GOT3 (cell line): Measurements from ENCODE around the gene AKAP7.
"Not testable (repeated sequence)": the region's sequence is repeated elsewhere in the genome, so short reads cannot be mapped to it uniquely, and the experiment has no call there.

Source experiments
- DNase-seq: peaks from one replicate; lab custom pipeline; 2025; ENCODE audit warnings: mixed read lengths; lab: John Stamatoyannopoulos, UW

Gene AKAP7

DNA sequence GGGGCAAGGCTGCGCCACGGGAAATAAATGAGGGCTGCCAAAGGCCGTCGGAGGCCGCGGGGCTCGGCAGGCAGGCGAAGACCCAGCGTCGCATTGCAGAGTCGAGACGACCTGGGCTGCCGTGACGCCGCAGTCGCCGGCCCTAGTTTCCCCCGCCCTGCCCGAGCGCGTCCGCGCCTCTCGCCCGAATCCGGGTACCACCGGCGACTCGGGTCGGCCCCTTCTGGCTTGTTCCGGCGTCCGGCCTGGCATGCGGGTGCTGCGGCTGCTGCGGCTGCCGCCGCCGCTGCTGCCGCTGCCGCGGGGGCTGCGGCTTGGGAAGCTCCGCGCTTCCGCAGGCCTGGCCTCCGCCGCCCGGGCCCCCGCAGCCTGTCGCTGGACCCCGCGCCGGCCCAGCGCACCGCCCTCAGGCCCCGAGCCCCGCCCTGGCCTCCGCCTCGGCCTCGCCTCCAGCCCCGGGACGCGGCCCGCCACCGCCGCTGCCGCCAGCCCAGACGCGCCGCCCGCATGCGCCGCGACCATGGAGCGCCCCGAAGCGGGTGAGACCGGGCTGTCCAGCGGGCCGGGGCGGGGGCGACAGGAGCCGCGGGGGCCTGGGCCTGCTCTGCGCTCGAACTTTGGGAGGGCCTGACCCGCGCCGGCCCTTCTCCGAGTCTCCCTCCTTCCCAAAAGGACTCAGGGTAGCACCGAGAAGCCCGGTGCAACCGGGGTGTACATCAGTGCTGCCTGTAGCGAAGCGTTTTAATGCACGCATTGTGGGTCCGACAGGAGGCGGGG is at the start of gene AKAP7:
AKAP7 (plus strand) TSS at position 224 of the 777 bp plus-strand sequence; CDS start at position 521, 297 bp downstream.
- DNase-seq: peak; percentile 22

DNA sequence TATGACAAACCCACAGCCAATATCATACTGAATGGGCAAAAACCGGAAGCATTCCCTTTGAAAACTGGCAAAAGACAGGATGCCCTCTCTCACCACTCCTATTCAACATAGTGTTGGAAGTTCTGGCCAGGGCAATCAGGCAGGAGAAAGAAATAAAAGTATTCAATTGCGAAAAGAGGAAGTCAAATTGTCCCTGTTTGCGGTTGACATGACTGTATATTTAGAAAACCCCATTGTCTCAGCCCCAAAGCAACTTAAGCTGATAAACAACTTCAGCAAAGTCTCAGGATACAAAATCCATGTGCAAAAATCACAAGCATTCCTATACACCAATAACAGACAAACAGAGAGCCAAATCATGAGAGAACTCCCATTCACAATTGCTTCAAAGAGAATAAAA is 44.9 kb upstream of the AKAP7 start:
- not testable (repeated sequence) for DNase-seq

DNA sequence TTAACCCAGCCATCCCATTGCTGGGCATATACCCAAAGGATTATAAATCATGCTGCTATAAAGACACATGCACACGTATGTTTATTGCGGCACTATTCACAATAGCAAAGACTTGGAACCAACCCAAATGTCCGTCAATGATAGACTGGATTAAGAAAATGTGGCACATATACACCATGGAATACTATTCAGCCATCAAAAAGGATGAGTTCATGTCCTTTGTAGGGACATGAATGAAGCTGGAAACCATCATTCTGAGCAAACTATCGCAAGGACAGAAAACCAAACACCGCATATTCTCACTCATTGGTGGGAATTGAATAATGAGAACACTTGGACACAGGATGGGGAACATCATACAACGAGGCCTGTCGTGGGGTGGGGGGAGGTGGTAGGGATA is 43.3 kb upstream of the AKAP7 start:
- not testable (repeated sequence) for DNase-seq

DNA sequence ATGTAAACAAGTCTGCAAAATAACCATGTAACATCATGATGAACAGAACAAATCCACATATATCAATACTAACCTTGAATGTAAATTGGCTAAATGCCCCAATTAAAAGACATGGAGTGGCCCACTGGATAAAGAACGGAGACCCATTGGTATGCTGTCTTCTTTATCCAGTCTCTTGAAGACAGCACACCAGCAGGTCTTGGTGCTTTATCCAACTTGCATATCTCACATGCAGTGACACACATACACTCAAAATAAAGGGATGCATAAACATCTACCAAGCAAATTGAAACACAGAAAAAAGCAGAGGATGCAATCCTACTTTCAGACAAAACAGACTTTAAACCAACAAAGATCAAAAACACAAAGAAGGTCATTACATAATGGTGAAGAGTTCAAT is 41.9 kb upstream of the AKAP7 start:
- DNase-seq: no peak

- no peak for DNase-seq
Observed at GRCh38 chr6:131096786-131097185, 38.5 kb upstream of the AKAP7 start.

GRCh38 chr6:131101911-131102680 is 33.2 kb upstream of the AKAP7 start:
- no peak for DNase-seq

DNA sequence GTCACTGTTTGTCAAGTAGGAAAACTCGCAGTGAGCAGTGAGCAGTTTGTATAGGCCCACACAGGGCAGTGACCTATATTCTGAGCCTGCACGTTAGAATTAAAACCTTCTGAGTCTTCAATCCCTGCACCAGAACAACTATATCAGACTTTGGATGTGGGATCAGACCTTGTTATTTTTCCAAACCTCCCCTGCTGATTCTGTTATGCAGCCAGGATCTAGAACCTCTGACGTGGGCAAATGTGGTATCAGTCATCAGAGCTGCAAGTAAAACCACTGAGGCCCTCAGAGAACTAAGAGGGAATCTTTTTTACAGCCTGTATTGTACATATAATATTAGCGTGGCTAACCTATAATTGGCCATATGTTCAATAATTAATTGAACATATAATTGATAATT is 32.0 kb upstream of the AKAP7 start:
- DNase-seq: no peak

- no peak for DNase-seq
Observed at GRCh38 chr6:131103901-131104300, 31.4 kb upstream of the AKAP7 start.

DNA sequence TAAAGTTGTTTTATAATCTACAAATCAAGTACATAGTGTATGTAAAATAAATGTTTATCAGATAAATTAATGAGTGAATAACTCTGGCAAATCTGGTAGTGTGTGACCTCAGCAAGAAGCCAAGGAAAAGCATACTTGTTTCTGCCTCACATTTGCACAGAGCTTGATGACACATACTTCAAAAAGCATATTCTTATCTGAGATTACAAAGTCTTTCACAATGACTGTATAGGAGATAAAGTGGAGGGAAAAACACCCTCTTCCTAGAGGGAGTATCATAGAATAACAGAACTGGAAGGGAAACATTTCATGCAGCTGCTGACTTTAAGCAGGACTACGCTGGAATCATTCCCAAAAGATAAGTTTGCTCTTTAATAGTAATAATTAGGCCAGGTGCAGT is 28.1 kb upstream of the AKAP7 start:
- DNase-seq: no peak

DNA sequence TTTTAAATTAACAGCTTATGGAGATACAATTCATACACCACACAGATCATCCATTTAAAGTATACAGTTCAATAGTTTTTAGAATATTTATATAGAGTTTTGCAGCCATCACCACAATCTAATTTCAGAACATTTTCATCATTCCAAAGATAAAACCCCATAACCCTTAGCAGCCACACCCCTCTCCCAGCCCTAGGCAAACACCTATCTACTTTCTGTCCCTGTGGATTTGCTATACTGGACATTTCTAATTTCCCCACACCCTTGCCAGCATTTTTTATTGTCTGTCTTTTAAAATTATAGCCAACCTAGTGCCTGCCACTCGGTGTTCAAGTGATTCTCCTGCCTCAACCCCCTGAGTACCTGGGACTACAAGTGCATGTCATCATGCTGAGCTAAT is 23.0 kb upstream of the AKAP7 start:
- no peak for DNase-seq

GRCh38 chr6:131115651-131116050 is 19.6 kb upstream of the AKAP7 start:
- DNase-seq: no peak

GRCh38 chr6:131116321-131116720 is 18.9 kb upstream of the AKAP7 start:
- no peak for DNase-seq

GRCh38 chr6:131116755-131117360 is 18.4 kb upstream of the AKAP7 start:
- DNase-seq: no peak

- no peak for DNase-seq
Observed at GRCh38 chr6:131117878-131118277, 17.4 kb upstream of the AKAP7 start.

DNA sequence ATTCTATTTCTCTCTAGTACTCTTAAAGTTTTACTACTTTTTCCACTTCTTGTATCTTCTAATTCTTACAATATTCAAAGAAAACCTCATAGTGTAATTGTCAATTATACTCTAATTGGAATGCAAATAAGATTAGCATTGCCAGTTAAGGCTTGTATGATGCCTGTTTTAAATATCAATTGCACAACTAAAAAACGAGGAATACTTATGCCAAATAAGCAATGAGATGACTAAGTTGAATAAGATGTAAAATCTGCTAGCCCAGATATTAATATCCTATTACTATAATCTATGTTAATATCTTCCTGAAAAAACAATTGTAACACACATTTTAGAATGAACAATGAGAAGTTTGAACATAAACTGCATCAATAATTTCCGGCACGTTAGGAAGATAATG is 13.3 kb upstream of the AKAP7 start:
- no peak for DNase-seq

DNA sequence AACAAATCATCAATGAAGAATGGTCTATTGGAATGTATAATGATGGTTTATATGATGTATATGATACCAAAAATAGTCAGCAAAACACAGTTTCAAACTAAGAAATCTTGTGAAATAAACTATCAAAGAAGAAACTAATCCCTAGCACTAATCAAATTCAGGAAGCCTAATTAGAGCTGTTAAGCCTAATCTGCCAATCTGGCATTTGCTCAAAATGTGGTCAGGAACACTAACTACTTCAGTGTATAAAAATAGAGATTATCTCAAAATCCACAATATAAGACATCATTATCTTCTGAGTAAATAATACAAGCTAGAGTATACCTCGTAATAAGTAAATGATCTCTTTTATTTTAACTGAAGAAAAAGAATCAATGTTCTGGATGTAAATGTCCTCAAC is 12.8 kb upstream of the AKAP7 start:
- no peak for DNase-seq

DNA sequence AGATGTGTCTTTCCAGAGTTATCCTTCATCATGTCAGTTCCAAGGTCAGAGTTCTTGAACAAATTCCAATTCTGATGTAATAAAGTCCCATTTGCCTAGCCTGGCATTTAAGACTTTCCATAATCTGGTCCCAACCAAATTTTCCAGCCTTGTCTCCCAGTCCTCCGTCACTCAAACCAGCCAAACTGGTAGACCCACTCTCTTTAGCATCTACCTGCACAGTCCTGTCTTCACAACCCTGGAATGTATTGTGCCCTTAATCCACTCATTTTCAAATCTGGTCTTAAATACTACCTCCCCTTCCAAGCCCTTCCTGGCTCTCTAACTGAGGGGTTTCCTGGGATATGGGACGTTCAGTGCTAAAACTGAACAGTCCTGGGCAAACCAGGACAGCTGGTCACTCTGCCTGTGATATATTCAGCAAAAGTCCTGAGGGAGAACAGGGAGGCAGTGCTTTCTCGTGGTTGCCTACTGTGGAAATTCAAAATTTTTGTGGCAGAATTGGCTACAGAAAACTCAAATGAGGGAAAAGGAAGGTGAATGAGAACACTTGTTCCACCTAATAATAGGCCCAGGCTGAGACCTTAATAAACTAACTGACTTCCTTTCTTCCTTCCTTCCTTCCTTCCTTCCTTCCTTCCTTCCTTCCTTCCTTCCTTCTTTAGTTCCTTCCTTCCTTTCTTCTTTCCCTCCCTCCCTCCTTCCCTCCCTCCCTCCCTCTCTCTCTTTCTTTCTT is 10.8 kb upstream of the AKAP7 start:
- no peak for DNase-seq

DNA sequence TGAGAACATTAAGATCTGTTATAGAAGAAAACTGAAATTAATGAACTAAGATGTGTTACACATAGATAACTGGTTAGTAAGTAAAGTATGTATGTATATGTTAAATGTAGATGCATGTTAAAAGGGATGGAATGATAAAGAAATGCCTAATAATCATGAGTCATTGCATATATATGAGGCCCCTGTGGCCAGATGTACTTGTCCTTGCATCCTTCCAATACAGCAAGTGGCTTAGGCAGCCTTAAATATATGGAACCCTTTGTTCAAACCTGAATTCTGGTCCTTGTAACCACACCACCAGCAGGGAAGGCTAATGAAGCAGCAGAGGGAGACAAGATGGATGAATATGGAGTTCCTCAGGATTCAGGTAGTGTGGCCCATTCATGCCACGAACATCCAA is 9.8 kb upstream of the AKAP7 start:
- DNase-seq: no peak

GRCh38 chr6:131129689-131130553 is 5.3 kb upstream of the AKAP7 start:
- no peak for DNase-seq

DNA sequence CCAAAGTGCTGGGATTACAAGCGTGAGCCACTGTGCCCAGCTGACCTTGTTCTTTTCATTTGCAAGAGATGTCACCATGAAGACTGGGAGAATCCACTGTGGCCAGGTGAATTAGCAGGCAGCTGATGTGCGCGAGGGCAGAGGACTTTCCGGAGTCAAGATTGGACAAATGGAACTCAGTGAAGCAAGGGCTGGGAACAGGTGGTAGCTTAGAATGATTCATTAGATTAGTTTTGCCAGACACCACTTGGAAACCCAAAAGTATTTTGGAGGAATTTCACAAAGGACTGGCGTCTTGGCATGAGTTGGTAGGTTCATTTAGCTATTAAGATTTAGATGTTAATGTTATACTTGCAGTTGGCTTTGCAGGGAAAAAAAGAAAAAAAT is 4.7 kb upstream of the AKAP7 start:
- DNase-seq: no peak

DNA sequence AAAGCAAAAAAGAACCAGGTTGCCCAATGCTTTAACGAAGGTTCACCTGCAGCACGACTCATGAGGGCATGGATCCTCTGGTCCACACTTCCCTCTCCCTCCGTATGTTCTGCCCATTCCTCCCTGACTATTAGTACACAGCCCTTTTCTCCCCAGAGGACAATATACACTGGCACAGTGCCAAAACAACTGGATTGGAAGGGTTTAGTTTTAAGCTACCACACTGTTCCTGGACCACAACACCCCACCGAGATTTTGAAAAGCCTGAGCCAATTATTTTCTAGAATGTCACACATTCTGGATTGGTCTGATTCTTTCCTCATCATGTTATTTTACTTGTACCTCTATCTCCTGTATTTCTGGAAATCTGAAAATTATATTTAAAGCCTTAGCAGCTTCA is 2.9 kb upstream of the AKAP7 start:
- DNase-seq: no peak
